Effector memory CD4-positive, alpha-beta T cell (primary cell): Measurements from ENCODE around the gene TSFM.
A peak's percentile ranks its signal among the peaks of the same experiment; 100 is the strongest.

Experiments
- DNase-seq, 3 donors: peaks; one replicate each; pipeline ENCODE4 v3.0.0-alpha.2; 2020
- H3K27ac ChIP-seq: 2 replicates; pipeline ENCODE4 v1.7.0; 2013; ENCODE audit warnings: mild to moderate bottlenecking, low read length, moderate library complexity; ENCODE audit not compliant: insufficient read depth, poor library complexity, severe bottlenecking
- H3K27me3 ChIP-seq: replicated peaks from 2 replicates; pipeline ENCODE4 v1.7.0; 2013; ENCODE audit warnings: mild to moderate bottlenecking, low read length; ENCODE audit not compliant: insufficient read depth, control insufficient read depth, poor library complexity, severe bottlenecking
- H3K36me3 ChIP-seq: 2 replicates; pipeline ENCODE4 v1.7.0; 2013; ENCODE audit warnings: mild to moderate bottlenecking, low read length, moderate library complexity; ENCODE audit not compliant: control insufficient read depth, insufficient read depth
- H3K4me1 ChIP-seq: 2 replicates; pipeline ENCODE4 v1.7.0; 2013; ENCODE audit warnings: low read length, mild to moderate bottlenecking; ENCODE audit not compliant: control insufficient read depth, insufficient read depth, poor library complexity, severe bottlenecking
- H3K4me3 ChIP-seq: 2 replicates; pipeline ENCODE4 v1.7.0; 2013; ENCODE audit warnings: low read length, low read depth, mild to moderate bottlenecking; ENCODE audit not compliant: insufficient read depth, poor library complexity, severe bottlenecking
- H3K9me3 ChIP-seq: 2 replicates; pipeline ENCODE4 v1.7.0; 2013; ENCODE audit warnings: mild to moderate bottlenecking, low read length, moderate library complexity; ENCODE audit not compliant: control insufficient read depth

Gene TSFM

GRCh38 chr12:57797933-57798332, 15.3 kb downstream of the TSFM start:
- H3K36me3 ChIP-seq = peaks cover 64% of the 10 kb centered on the region
- H3K27ac ChIP-seq = no peak overlapping the region
- H3K4me1 ChIP-seq = no peaks in the 10 kb centered on the region
- no peak for DNase-seq
- no peaks in the 10 kb centered on the region for H3K9me3 ChIP-seq
- H3K4me3 ChIP-seq = no peak overlapping the region
- no peaks in the 10 kb centered on the region for H3K27me3 ChIP-seq

GRCh38 chr12:57800965-57801364, 18.4 kb downstream of the TSFM start:
- Histone ChIP-seq H3K27ac (no peak overlapping the region), H3K9me3 (no peaks in the 10 kb centered on the region), H3K36me3 (peaks cover 50% of the 10 kb centered on the region), H3K4me3 (no peak overlapping the region), H3K4me1 (no peaks in the 10 kb centered on the region), H3K27me3 (no peaks in the 10 kb centered on the region)
- no peak for DNase-seq

GRCh38 chr12:57802607-57803006, 20.0 kb downstream of the TSFM start:
- no peak for DNase-seq
- no peaks in the 10 kb centered on the region for H3K4me1 ChIP-seq
- H3K36me3 ChIP-seq = peaks cover 41% of the 10 kb centered on the region
- no peak overlapping the region for H3K27ac ChIP-seq
- no peak overlapping the region for H3K4me3 ChIP-seq
- H3K27me3 ChIP-seq = no peaks in the 10 kb centered on the region
- H3K9me3 ChIP-seq = no peaks in the 10 kb centered on the region

- H3K27ac ChIP-seq = no peak overlapping the region
- no peaks in the 10 kb centered on the region for H3K9me3 ChIP-seq
- no peaks in the 10 kb centered on the region for H3K27me3 ChIP-seq
- no peak overlapping the region for H3K4me3 ChIP-seq
- no peaks in the 10 kb centered on the region for H3K4me1 ChIP-seq
- peaks cover 40% of the 10 kb centered on the region for H3K36me3 ChIP-seq
- peak in 1 of 3 donors; percentile 14 for DNase-seq
Measured at GRCh38 chr12:57803319-57803893, 20.8 kb downstream of the TSFM start.

- DNase-seq = no peak
- Histone ChIP-seq H3K27ac (no peak overlapping the region), H3K4me3 (no peak overlapping the region), H3K9me3 (no peaks in the 10 kb centered on the region), H3K4me1 (no peaks in the 10 kb centered on the region), H3K36me3 (peaks cover 39% of the 10 kb centered on the region), H3K27me3 (no peaks in the 10 kb centered on the region)
Measured at GRCh38 chr12:57806677-57807076, 24.1 kb downstream of the TSFM start.

DNA sequence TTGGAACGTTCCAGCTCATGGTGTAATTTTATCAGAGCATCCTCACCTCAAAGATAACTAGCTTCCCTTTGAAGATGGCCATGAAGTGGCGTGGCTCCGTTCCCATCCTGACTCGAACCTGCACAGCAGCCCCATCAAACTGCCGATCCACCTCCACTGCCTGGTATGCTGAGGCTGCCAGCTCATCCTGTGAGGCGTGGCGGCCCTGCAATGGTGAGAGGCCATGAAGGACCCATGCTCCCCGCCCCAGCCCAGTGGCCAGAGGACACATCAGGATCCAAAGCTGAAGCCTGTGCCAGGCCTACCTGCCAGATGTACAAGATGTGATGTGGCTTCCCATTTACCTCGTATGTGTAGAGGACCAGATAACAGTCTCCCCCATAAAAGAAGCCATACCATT, 24.7 kb downstream of the TSFM start:
- H3K4me3 ChIP-seq = no peak overlapping the region
- H3K27me3 ChIP-seq = no peaks in the 10 kb centered on the region
- H3K9me3 ChIP-seq = no peaks in the 10 kb centered on the region
- peaks cover 36% of the 10 kb centered on the region for H3K36me3 ChIP-seq
- no peak for DNase-seq
- no peaks in the 10 kb centered on the region for H3K4me1 ChIP-seq
- no peak overlapping the region for H3K27ac ChIP-seq

DNA sequence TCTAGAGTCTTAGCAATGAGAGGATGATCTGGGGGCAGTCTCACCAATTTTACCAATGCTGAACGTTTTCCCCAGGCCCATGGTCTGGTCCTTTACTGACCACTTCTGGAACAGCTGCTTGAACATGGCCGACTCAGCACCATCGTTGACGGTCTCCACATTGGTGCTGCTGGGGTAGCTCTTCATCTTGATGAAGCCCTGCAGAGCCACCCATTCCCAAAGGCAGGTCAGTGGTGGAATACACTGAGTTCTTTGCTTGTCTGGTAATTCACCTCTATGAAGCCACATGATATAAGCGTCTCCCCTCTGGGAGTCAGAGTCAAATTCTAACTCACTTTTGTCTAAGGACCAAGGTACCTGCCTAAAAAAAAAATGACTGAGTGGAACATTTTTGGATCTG, 25.8 kb downstream of the TSFM start:
- H3K27me3 ChIP-seq = no peaks in the 10 kb centered on the region
- no peak for DNase-seq
- peaks cover 29% of the 10 kb centered on the region for H3K36me3 ChIP-seq
- H3K27ac ChIP-seq = no peak overlapping the region
- no peaks in the 10 kb centered on the region for H3K9me3 ChIP-seq
- no peaks in the 10 kb centered on the region for H3K4me1 ChIP-seq
- H3K4me3 ChIP-seq = no peak overlapping the region

DNA sequence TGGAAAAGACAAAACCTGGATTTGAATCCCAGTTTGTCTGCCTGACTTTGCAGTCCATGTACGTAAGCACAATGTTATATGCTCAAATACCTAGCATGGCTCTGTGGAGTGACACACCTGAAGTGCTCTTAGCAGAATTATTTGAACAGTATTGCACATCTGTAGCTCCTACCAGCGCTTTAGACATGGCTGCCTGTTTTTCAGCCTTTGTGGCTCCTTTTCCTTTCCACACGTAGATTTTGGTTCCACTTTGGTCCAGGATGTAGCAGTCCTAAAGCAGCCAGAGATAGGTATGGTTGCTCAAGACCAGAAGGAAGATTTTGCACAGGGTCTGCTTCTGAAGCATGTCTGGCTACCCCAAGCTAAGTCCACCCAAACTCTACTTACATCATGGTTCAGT, 26.8 kb downstream of the TSFM start:
- H3K4me3 ChIP-seq = no peak overlapping the region
- H3K4me1 ChIP-seq = no peaks in the 10 kb centered on the region
- no peaks in the 10 kb centered on the region for H3K27me3 ChIP-seq
- DNase-seq = no peak
- H3K36me3 ChIP-seq = peaks cover 25% of the 10 kb centered on the region
- no peaks in the 10 kb centered on the region for H3K9me3 ChIP-seq
- no peak overlapping the region for H3K27ac ChIP-seq

GRCh38 chr12:57810450-57810849, 27.9 kb downstream of the TSFM start:
- Histone ChIP-seq H3K27me3 (no peaks in the 10 kb centered on the region), H3K27ac (no peak overlapping the region), H3K9me3 (no peaks in the 10 kb centered on the region), H3K4me3 (no peak overlapping the region), H3K36me3 (peaks cover 24% of the 10 kb centered on the region), H3K4me1 (no peaks in the 10 kb centered on the region)
- DNase-seq = no peak

DNA sequence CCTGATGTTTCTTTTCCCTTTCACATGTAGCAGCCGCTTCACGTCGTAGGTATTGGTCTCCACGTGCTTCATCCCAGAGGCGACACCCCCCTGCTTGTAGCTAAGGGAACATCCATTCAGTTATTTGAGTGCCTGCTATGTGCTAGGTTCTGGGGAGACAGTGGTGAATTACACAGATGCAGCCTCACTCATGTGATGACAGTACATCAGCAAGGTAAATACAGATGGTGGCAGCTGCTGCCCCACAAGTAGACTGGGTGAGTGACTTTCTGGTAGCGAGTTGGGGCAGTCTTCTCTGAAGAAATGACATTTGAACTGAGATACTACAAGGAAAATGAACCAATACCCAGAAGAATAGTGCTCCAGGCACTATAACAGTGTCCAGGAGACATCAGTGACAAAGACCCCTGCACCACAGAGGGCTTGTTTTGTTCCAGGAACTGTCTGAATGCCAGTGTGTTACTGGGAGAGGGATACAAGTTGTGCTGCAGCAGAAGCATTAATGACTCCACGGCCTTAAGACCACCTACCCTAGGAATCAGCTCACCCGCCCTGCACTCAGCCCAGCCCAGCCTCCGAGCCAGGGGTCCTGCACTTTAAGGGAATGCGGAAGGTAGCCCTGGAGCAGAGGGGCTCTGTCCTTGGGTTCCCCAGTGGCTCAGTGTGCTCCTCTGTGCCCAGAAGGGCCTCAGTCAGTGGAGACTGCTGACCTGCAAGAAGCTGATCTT, 28.6 kb downstream of the TSFM start:
- Histone ChIP-seq H3K27me3 (no peaks in the 10 kb centered on the region), H3K9me3 (no peaks in the 10 kb centered on the region), H3K27ac (no peak overlapping the region), H3K4me3 (no peak overlapping the region), H3K36me3 (peaks cover 24% of the 10 kb centered on the region), H3K4me1 (no peaks in the 10 kb centered on the region)
- DNase-seq = no peak
